ENCODE measurements around the gene INSM2. TPM values are rescaled to one million over a fixed set of nuclear protein-coding genes. Genes with fewer than 3 reads are reported as not detected.

INSM2 gene
- total RNA-seq, 1 donor = not detected

DNA sequence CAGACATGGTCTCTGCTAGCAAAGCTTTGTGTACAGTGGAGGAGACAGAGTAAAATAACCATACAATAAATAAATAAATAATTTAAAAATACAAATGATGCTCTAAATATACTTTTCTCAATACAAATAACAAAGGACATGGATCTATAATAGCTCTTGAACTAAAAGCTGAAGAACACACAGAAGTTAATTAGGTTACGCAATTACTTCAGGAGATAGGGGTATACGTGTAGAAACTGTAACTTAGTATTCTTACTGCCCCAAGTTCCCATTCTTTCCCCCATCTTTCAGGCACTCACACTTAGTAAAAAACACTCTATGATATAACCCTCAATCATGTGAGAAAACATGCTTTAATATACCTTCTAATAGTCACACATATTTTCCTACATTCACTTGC is 44.2 kb downstream of the INSM2 start:
- no peaks in the 10 kb centered on the region for H3K27me3 ChIP-seq (ENCODE audit: insufficient read depth, low read length)
- no peaks in the 10 kb centered on the region for H4K20me1 ChIP-seq (ENCODE audit: insufficient read depth, low read length)
- no peaks in the 10 kb centered on the region for H3K4me1 ChIP-seq (ENCODE audit: insufficient read depth, low read length)
- no peaks in the 10 kb centered on the region for H3K79me2 ChIP-seq (ENCODE audit: insufficient read depth, low read length)
- H3K27ac ChIP-seq (ENCODE audit: low read depth, low read length) = no peak overlapping the region
- no peaks in the 10 kb centered on the region for H3K36me3 ChIP-seq (ENCODE audit: insufficient read depth, low read length)
- TF ChIP-seq, protein P1, sequence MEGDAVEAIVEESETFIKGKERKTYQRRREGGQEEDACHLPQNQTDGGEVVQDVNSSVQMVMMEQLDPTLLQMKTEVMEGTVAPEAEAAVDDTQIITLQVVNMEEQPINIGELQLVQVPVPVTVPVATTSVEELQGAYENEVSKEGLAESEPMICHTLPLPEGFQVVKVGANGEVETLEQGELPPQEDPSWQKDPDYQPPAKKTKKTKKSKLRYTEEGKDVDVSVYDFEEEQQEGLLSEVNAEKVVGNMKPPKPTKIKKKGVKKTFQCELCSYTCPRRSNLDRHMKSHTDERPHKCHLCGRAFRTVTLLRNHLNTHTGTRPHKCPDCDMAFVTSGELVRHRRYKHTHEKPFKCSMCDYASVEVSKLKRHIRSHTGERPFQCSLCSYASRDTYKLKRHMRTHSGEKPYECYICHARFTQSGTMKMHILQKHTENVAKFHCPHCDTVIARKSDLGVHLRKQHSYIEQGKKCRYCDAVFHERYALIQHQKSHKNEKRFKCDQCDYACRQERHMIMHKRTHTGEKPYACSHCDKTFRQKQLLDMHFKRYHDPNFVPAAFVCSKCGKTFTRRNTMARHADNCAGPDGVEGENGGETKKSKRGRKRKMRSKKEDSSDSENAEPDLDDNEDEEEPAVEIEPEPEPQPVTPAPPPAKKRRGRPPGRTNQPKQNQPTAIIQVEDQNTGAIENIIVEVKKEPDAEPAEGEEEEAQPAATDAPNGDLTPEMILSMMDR (IDR thresholded peaks at IDR 0.05; ENCODE audit: extremely low read depth, low read depth, low read length) = no peak
- H3K9me3 ChIP-seq (ENCODE audit: low read depth, low read length) = no peaks in the 10 kb centered on the region
- no peak for DNase-seq (ENCODE audit: insufficient read length, low spot score, missing footprints)
- no peak overlapping the region for H2AFZ ChIP-seq (ENCODE audit: low read length)
- H3K4me2 ChIP-seq (ENCODE audit: insufficient read depth, low read length) = no peak overlapping the region
- H3K4me3 ChIP-seq (ENCODE audit: insufficient read depth, low read length) = no peak overlapping the region

- no peaks in the 10 kb centered on the region for H3K36me3 ChIP-seq (ENCODE audit: insufficient read depth, low read length)
- no peak overlapping the region for H3K4me2 ChIP-seq (ENCODE audit: insufficient read depth, low read length)
- H3K27me3 ChIP-seq (ENCODE audit: insufficient read depth, low read length) = no peaks in the 10 kb centered on the region
- H3K9me3 ChIP-seq (ENCODE audit: low read depth, low read length) = no peaks in the 10 kb centered on the region
- H3K79me2 ChIP-seq (ENCODE audit: insufficient read depth, low read length) = no peaks in the 10 kb centered on the region
- no peak overlapping the region for H2AFZ ChIP-seq (ENCODE audit: low read length)
- DNase-seq (ENCODE audit: insufficient read length, low spot score, missing footprints) = no peak
- H4K20me1 ChIP-seq (ENCODE audit: insufficient read depth, low read length) = no peaks in the 10 kb centered on the region
- H3K4me3 ChIP-seq (ENCODE audit: insufficient read depth, low read length) = no peak overlapping the region
- H3K4me1 ChIP-seq (ENCODE audit: insufficient read depth, low read length) = no peaks in the 10 kb centered on the region
- no peak overlapping the region for H3K27ac ChIP-seq (ENCODE audit: low read depth, low read length)
- TF ChIP-seq, protein P1 (IDR thresholded peaks at IDR 0.05; ENCODE audit: extremely low read depth, low read depth, low read length) = no peak
These were observed 44.7 kb downstream of the INSM2 start for GRCh38 chr14:35578639-35579038.

Other genes starting within 250 kb of the INSM2 start
- 155 and 170 TPM in 2 replicates for gene PSMA6, start 241.8 kb upstream of the INSM2 start, total RNA-seq
- gene NFKBIA, start 129.4 kb upstream of the INSM2 start, total RNA-seq = 43.6 and 51.0 TPM in 2 replicates